ENCODE data around the gene TMEM269.

The TMEM269 gene

GRCh38 chr1:42846257-42847110 is 61.7 kb downstream of the TMEM269 start, which contains the start of gene ZNF691:
ZNF691 (plus strand) TSS chr1:42846613; CDS start chr1:42849659, 3,046 bp downstream.
- Mint-ChIP-seq H3K9me3 (peaks cover 11% of the 10 kb centered on the region), H3K4me3 (peak within 1 kb of the TSS; percentile 96 to 100 (median 97)), H3K27ac (peak within 1 kb of the TSS; percentile 55 to 87 (median 80)), H3K36me3 (ENCODE audit: low read depth) (peaks cover 42% of the 10 kb centered on the region), H3K4me1 (peaks cover 34% of the 10 kb centered on the region), H3K27me3 (ENCODE audit: low read depth) (no peaks in the 10 kb centered on the region)
- peak; percentile 43 to 49 (median 47) for TF ChIP-seq CTCF (IDR thresholded peaks at IDR 0.05; ENCODE audit: unreplicated experiment in 3 of 3)

DNA sequence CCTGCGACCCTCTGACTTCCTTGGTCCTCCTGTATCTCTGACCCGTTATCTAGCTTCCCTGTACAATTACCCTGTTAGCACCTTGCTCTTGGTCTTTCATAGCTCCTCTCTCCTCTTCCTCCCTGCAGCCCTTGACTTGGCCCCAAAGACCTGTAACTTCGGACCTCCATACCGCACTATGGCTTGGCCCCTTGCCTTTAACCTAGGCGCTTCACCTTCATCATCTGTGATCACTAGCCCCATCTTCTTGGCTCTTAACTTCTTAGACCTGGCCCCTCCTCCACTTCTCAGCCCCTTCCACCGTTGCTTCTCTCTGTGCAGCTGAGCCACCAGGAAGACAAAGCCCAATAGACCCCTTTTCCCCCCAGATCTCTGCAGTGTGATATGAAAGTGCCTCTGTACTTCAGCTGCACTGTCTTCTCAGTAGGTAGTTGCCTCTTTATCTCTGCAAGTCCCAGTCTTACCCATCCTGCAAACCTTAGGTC is 62.4 kb downstream of the TMEM269 start:
- Mint-ChIP-seq H3K27me3 (ENCODE audit: low read depth) (no peaks in the 10 kb centered on the region), H3K36me3 (ENCODE audit: low read depth) (peaks cover 46% of the 10 kb centered on the region), H3K4me3 (peak overlapping the region; percentile 96 to 100 (median 97)), H3K9me3 (peaks cover 11% of the 10 kb centered on the region), H3K27ac (peak overlapping the region; percentile 55 to 87 (median 80)), H3K4me1 (peaks cover 34% of the 10 kb centered on the region)
- no peak for TF ChIP-seq CTCF (IDR thresholded peaks at IDR 0.05; ENCODE audit: unreplicated experiment in 3 of 3)

GRCh38 chr1:42847721-42848460 is 63.1 kb downstream of the TMEM269 start:
- H3K36me3 Mint-ChIP-seq (ENCODE audit: low read depth), result peaks cover 50% of the 10 kb centered on the region
- peak overlapping the region; percentile 96 to 100 (median 97) for H3K4me3 Mint-ChIP-seq
- peaks cover 15% of the 10 kb centered on the region for H3K9me3 Mint-ChIP-seq
- H3K27ac Mint-ChIP-seq, result peak overlapping the region; percentile 55 to 87 (median 80)
- H3K27me3 Mint-ChIP-seq (ENCODE audit: low read depth), result no peaks in the 10 kb centered on the region
- peaks cover 34% of the 10 kb centered on the region for H3K4me1 Mint-ChIP-seq
- no peak for TF ChIP-seq CTCF (IDR thresholded peaks at IDR 0.05; ENCODE audit: unreplicated experiment in 3 of 3)

- H3K36me3 Mint-ChIP-seq (ENCODE audit: low read depth), result peaks cover 53% of the 10 kb centered on the region
- H3K4me3 Mint-ChIP-seq, result peak overlapping the region in 2 of 3 experiments; percentile 33 to 96
- peak overlapping the region in 1 of 3 experiments; percentile 60 for H3K27ac Mint-ChIP-seq
- H3K27me3 Mint-ChIP-seq (ENCODE audit: low read depth), result no peaks in the 10 kb centered on the region
- peaks cover 34% of the 10 kb centered on the region for H3K4me1 Mint-ChIP-seq
- TF ChIP-seq CTCF (IDR thresholded peaks at IDR 0.05; ENCODE audit: unreplicated experiment in 3 of 3), result no peak
- H3K9me3 Mint-ChIP-seq, result peaks cover 15% of the 10 kb centered on the region
Measured at GRCh38 chr1:42848823-42849537, 64.2 kb downstream of the TMEM269 start.

GRCh38 chr1:42849944-42850343 is 65.2 kb downstream of the TMEM269 start:
- H3K27ac Mint-ChIP-seq, result no peak overlapping the region
- peaks cover 15% of the 10 kb centered on the region for H3K9me3 Mint-ChIP-seq
- peaks cover 56% of the 10 kb centered on the region for H3K36me3 Mint-ChIP-seq (ENCODE audit: low read depth)
- no peak for TF ChIP-seq CTCF (IDR thresholded peaks at IDR 0.05; ENCODE audit: unreplicated experiment in 3 of 3)
- H3K4me1 Mint-ChIP-seq, result peaks cover 34% of the 10 kb centered on the region
- no peaks in the 10 kb centered on the region for H3K27me3 Mint-ChIP-seq (ENCODE audit: low read depth)
- H3K4me3 Mint-ChIP-seq, result peak overlapping the region in 1 of 3 experiments; percentile 1

All from nephron (organoid).